ENCODE measurements around the gene UVSSA.
"Not testable (repeated sequence)": the region's sequence is repeated elsewhere in the genome, so short reads cannot be mapped to it uniquely, and the experiment has no call there.

Gene UVSSA

DNA sequence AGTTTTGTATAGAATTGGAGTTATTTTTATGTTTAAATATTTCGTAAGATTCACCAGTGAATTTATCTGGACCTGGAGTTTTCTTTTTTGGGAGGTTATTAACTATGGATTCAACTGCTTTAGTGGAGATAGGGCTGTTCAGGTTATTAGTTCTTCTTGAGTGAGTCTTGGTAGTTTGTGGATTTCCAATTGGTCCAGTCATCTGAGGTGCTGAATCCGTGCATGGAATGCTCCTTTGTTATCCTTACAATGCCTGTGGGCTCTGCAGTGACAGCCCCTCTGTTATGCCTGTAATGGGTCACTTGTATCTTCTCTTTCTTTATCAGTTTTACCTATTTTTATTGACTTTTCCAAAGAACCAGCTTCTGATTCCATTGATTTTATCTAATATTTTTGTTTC, 74.6 kb downstream of the UVSSA start:
- no peak for DNase-seq (ENCODE audit: low read depth)
- TF ChIP-seq MYC (IDR thresholded peaks at IDR 0.05; ENCODE audit: low read depth, low read length), result no peak
- no peak for TF ChIP-seq POLR2A (IDR thresholded peaks at IDR 0.05; ENCODE audit: extremely low read depth, insufficient read length)
- TF ChIP-seq, protein P1, sequence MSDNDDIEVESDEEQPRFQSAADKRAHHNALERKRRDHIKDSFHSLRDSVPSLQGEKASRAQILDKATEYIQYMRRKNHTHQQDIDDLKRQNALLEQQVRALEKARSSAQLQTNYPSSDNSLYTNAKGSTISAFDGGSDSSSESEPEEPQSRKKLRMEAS (IDR thresholded peaks at IDR 0.05; ENCODE audit: low read depth, low read length), result no peak
- TF ChIP-seq, protein P2, sequence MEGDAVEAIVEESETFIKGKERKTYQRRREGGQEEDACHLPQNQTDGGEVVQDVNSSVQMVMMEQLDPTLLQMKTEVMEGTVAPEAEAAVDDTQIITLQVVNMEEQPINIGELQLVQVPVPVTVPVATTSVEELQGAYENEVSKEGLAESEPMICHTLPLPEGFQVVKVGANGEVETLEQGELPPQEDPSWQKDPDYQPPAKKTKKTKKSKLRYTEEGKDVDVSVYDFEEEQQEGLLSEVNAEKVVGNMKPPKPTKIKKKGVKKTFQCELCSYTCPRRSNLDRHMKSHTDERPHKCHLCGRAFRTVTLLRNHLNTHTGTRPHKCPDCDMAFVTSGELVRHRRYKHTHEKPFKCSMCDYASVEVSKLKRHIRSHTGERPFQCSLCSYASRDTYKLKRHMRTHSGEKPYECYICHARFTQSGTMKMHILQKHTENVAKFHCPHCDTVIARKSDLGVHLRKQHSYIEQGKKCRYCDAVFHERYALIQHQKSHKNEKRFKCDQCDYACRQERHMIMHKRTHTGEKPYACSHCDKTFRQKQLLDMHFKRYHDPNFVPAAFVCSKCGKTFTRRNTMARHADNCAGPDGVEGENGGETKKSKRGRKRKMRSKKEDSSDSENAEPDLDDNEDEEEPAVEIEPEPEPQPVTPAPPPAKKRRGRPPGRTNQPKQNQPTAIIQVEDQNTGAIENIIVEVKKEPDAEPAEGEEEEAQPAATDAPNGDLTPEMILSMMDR (IDR thresholded peaks at IDR 0.05; ENCODE audit: low read depth, low read length), result no peak
- H3K4me3 ChIP-seq (ENCODE audit: low read depth, low read length), result no peak overlapping the region

DNA sequence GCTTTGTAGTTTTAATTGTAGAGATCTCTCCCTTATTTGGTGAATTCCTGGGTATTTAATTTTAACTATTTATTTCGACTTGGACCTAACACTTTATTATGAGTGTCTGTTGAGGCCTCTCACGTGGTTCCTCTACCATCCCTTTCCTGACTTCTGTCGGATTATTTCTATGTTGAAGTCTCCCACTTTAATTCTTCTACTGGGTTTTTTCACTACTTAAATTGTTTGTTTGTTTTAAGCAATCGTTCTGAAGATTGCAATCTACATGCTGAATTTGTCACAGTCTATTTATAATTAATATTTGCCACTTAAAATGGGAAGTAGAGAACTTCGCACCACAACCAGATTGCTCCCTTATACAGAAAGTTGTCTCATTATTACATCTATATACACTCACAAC, 80.0 kb downstream of the UVSSA start:
- H3K4me3 ChIP-seq (ENCODE audit: low read depth, low read length), result no peak overlapping the region
- no peak for DNase-seq (ENCODE audit: low read depth)
- TF ChIP-seq POLR2A (IDR thresholded peaks at IDR 0.05; ENCODE audit: extremely low read depth, insufficient read length), result no peak
- no peak for TF ChIP-seq MYC (IDR thresholded peaks at IDR 0.05; ENCODE audit: low read depth, low read length)
- TF ChIP-seq, protein P1 (IDR thresholded peaks at IDR 0.05; ENCODE audit: low read depth, low read length), result no peak
- TF ChIP-seq, protein P2 (IDR thresholded peaks at IDR 0.05; ENCODE audit: low read depth, low read length), result no peak

DNA sequence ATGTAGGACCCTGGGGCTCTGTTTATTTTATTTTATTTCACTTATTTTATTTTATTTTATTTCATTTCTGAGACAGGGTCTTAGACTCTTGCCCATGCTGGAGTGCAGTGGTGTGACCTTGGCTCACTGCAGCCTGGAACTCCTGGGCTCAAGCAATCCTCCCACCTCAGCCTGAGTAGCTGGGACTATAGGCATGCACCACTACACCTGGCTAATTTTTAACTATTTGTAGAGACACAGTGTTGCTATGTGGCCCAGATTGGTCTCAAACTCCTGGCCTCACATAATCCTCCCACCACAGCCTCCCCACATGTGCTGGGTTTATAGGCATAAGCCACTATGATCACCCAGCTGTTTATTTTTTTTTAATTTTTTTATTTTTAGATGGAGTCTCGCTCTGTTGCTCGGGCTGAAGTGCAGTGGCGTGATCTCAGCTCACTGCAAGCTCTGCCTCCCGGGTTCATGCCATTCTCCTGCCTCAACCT, 96.7 kb downstream of the UVSSA start:
- not testable (repeated sequence) for H3K4me3 ChIP-seq (ENCODE audit: low read depth, low read length); DNase-seq (ENCODE audit: low read depth)

Measured in NB4 (cell line).